ENCODE measurements around the gene TPRA1. TPM values are rescaled to one million over a fixed set of nuclear protein-coding genes. Genes with fewer than 3 reads are reported as not detected.

TPRA1 gene
- total RNA-seq, 2 experiments from 2014 or later: 7.5 to 7.8 TPM

GRCh38 chr3:127624063-127624462 is 33.5 kb upstream of the TPRA1 start:
- no peaks in the 10 kb centered on the region for H3K27me3 ChIP-seq (ENCODE audit: control insufficient read depth in 1 of 2, insufficient read depth in 2 of 2, low read length in 2 of 2)
- Mint-ChIP-seq H3K27ac (no peak overlapping the region), H3K36me3 (ENCODE audit: low read depth) (peaks cover 24% of the 10 kb centered on the region), H3K4me1 (ENCODE audit: low read depth) (peaks cover 24% of the 10 kb centered on the region), H3K27me3 (peaks cover 3% of the 10 kb centered on the region), H3K9me3 (no peaks in the 10 kb centered on the region), H3K4me3 (no peak overlapping the region)
- DNase-seq (no peak), ATAC-seq (ENCODE audit: poor library complexity) (no peak)
- no peak overlapping the region for H3K4me3 ChIP-seq (ENCODE audit: low read length)
- CTCF ChIA-PET: interaction anchor here (0.7 kb wide), 1 partner anchor 49 kb away, joined by 3 read pairs; no protein-coding TSS in a partner anchor
- intact Hi-C loops (cut with DNase I, micrococcal nuclease): no loop called here
- no peak overlapping the region for H3K27ac ChIP-seq (ENCODE audit: low read depth in 1 of 2, low read length in 2 of 2)
- POLR2A ChIA-PET: no interaction called here
- H3K4me1 ChIP-seq (ENCODE audit: insufficient read depth, low read length): peaks cover 11% of the 10 kb centered on the region
- H3K9me3 ChIP-seq (ENCODE audit: control insufficient read depth in 1 of 2, insufficient read depth in 1 of 2, low read length in 2 of 2): no peaks in the 10 kb centered on the region
- H3K36me3 ChIP-seq (ENCODE audit: insufficient read depth, low read length): peaks cover 6% of the 10 kb centered on the region
- TF ChIP-seq CTCF (IDR thresholded peaks at IDR 0.05): no peak

GRCh38 chr3:127622772-127623576 is 32.4 kb upstream of the TPRA1 start:
- Histone ChIP-seq H3K27me3 (ENCODE audit: control insufficient read depth in 1 of 2, insufficient read depth in 2 of 2, low read length in 2 of 2) (no peaks in the 10 kb centered on the region), H3K36me3 (ENCODE audit: insufficient read depth, low read length) (peaks cover 10% of the 10 kb centered on the region), H3K9me3 (ENCODE audit: control insufficient read depth in 1 of 2, insufficient read depth in 1 of 2, low read length in 2 of 2) (no peaks in the 10 kb centered on the region), H3K4me1 (ENCODE audit: insufficient read depth, low read length) (peaks cover 7% of the 10 kb centered on the region), H3K4me3 (ENCODE audit: low read length) (no peak overlapping the region), H3K27ac (ENCODE audit: low read depth in 1 of 2, low read length in 2 of 2) (no peak overlapping the region)
- ChIA-PET CTCF (no interaction called here), POLR2A (no interaction called here)
- Mint-ChIP-seq H3K4me3 (no peak overlapping the region), H3K27ac (no peak overlapping the region), H3K9me3 (no peaks in the 10 kb centered on the region), H3K36me3 (ENCODE audit: low read depth) (peaks cover 35% of the 10 kb centered on the region), H3K27me3 (no peaks in the 10 kb centered on the region), H3K4me1 (ENCODE audit: low read depth) (peaks cover 16% of the 10 kb centered on the region)
- intact Hi-C loops (cut with DNase I, micrococcal nuclease): no loop called here
- DNase-seq (no peak), ATAC-seq (ENCODE audit: poor library complexity) (no peak)
- no peak for TF ChIP-seq CTCF (IDR thresholded peaks at IDR 0.05)

- DNase-seq (no peak), ATAC-seq (ENCODE audit: poor library complexity) (no peak)
- Mint-ChIP-seq H3K4me3 (no peak overlapping the region), H3K9me3 (no peaks in the 10 kb centered on the region), H3K4me1 (ENCODE audit: low read depth) (peaks cover 6% of the 10 kb centered on the region), H3K36me3 (ENCODE audit: low read depth) (peaks cover 36% of the 10 kb centered on the region), H3K27ac (no peak overlapping the region), H3K27me3 (no peaks in the 10 kb centered on the region)
- Histone ChIP-seq H3K36me3 (ENCODE audit: insufficient read depth, low read length) (peaks cover 18% of the 10 kb centered on the region), H3K9me3 (ENCODE audit: control insufficient read depth in 1 of 2, insufficient read depth in 1 of 2, low read length in 2 of 2) (no peaks in the 10 kb centered on the region), H3K4me1 (ENCODE audit: insufficient read depth, low read length) (peaks cover 7% of the 10 kb centered on the region), H3K27ac (ENCODE audit: low read depth in 1 of 2, low read length in 2 of 2) (no peak overlapping the region), H3K27me3 (ENCODE audit: control insufficient read depth in 1 of 2, insufficient read depth in 2 of 2, low read length in 2 of 2) (no peaks in the 10 kb centered on the region), H3K4me3 (ENCODE audit: low read length) (no peak overlapping the region)
- ChIA-PET POLR2A (no interaction called here), CTCF (no interaction called here)
- intact Hi-C loops (cut with DNase I, micrococcal nuclease): no loop called here
- no peak for TF ChIP-seq CTCF (IDR thresholded peaks at IDR 0.05)
Observed at GRCh38 chr3:127622031-127622430, 31.5 kb upstream of the TPRA1 start.

All from CD4-positive, alpha-beta T cell (primary cell).